NCI-H345 treated with DMSO at 0.1 percent for 48 hours (cell line): Measurements from ENCODE around the gene TCEAL3.
"Not testable (repeated sequence)": the region's sequence is repeated elsewhere in the genome, so short reads cannot be mapped to it uniquely, and the experiment has no call there.

Source experiments
- DNase-seq: peaks from one replicate; lab custom pipeline; 2025; ENCODE audit not compliant: unreplicated experiment; lab: John Stamatoyannopoulos, UW

The TCEAL3 gene

GRCh38 chrX:103624111-103624510 lies 16.3 kb downstream of the TCEAL3 start:
- DNase-seq, result no peak

- no peak for DNase-seq
Observed at GRCh38 chrX:103626855-103627254, 19.1 kb downstream of the TCEAL3 start.

- peak; percentile 31 for DNase-seq
Observed at GRCh38 chrX:103628386-103629317, 20.9 kb downstream of the TCEAL3 start, which contains the start of gene TCEAL1. Gene TCEAL1, plus strand, starts transcription at chrX:103628975. Its CDS starts 942 bp downstream, at chrX:103629917.

- peak; percentile 46 for DNase-seq
Observed at GRCh38 chrX:103629318-103630170, 21.8 kb downstream of the TCEAL3 start.

DNA sequence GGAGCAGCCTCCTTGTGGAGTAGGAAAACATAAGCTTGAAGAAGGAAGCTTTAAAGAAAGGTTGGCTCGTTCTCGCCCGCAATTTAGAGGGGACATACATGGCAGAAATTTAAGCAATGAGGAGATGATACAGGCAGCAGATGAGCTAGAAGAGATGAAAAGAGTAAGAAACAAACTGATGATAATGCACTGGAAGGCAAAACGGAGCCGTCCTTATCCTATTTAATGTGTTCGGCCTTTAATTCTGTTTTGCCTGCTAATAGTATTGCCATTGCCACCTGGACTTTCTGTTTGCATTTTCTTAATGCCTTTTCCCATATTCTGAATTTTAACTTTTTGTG lies 22.4 kb downstream of the TCEAL3 start:
- DNase-seq, result no peak

DNA sequence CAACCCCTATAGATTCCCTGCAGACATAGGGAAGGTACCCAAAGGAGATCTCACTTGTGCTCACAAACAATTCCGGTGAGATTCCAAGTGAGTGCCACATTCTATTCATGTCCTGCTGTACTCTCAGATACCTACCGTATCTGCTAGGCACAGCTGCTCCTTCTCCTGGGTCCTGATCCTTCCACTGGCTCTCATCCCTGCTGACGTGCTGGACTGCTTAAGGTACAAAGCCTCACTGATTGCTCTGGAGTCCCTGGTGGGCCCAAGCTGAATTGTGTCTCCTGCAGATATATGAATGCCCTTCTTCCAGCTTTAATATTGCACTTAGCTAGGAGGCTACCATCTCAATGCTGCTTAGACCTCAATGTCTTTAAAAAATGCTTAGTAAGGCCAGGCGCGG lies 23.4 kb downstream of the TCEAL3 start:
- DNase-seq, result no peak

GRCh38 chrX:103635436-103635835 lies 27.7 kb downstream of the TCEAL3 start:
- DNase-seq, result no peak

DNA sequence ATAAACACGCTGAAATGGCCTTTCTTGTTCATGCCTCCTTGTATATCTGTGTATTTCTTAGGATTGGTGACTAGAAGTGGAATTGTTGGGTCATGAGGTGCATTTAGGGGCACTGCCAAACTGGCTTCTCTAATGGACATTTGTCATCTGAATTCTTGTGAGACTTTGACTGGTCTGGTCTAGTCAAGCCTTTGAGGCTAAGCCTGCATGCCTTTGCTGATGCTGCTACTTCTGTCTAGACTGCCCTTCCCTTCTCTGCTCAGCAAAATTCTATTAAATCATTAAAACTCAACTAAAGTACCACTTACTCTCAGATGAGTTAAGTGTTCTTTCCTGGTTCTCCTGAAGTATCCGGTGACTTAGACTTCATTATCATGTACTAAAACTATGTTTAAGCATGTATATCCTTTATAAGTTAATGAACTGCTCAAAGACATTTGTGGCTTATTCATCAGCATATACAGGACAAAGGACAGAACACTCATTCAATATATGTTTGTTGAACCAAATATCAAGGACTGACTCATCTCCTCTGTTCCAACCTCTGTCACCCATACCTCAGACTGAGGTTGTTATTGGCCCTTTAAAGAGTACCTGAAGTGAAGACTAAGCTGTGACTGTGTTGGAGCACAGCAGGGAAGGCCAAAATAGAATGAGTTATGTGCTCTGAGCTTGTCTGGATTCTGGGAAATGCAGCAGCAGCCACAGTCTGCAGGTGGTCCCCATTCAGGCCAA lies 30.0 kb downstream of the TCEAL3 start:
- no peak for DNase-seq

- DNase-seq, result not testable (repeated sequence)
Observed at GRCh38 chrX:103638479-103639346, 30.9 kb downstream of the TCEAL3 start.

- DNase-seq, result no peak
Observed at GRCh38 chrX:103640401-103641155, 32.8 kb downstream of the TCEAL3 start.

- DNase-seq, result no peak
Observed at GRCh38 chrX:103644125-103644524, 36.4 kb downstream of the TCEAL3 start.

- DNase-seq, result no peak
Observed at GRCh38 chrX:103647630-103648029, 39.9 kb downstream of the TCEAL3 start.

DNA sequence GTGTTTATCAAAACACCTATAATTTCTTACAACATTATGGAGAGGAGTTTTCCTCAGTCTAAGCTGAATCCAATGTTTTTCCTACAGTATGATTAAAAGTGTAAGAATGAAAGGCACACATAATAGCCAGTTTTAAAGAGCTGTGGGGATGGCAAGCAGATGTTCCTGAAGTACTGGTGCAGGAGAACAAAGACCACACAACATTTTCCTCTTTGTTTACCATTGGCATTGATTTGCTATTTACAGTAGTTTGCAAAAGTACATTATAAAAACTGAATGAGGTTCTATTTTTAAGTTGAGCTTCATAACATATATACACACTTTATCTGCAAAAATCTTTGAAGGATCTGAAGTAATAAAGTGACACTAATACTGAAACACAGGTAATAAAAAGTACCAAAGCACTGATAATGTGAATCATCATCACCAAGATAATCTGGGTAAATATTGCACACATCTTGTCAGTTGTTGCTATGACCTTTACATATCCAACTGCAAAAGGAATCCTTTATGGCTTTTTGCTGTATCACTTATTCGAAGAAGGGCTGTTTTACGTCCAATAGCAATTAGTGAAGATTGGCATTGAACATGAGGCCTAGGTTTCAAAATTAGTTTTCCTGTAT lies 43.5 kb downstream of the TCEAL3 start:
- DNase-seq, result peak; percentile 10

DNA sequence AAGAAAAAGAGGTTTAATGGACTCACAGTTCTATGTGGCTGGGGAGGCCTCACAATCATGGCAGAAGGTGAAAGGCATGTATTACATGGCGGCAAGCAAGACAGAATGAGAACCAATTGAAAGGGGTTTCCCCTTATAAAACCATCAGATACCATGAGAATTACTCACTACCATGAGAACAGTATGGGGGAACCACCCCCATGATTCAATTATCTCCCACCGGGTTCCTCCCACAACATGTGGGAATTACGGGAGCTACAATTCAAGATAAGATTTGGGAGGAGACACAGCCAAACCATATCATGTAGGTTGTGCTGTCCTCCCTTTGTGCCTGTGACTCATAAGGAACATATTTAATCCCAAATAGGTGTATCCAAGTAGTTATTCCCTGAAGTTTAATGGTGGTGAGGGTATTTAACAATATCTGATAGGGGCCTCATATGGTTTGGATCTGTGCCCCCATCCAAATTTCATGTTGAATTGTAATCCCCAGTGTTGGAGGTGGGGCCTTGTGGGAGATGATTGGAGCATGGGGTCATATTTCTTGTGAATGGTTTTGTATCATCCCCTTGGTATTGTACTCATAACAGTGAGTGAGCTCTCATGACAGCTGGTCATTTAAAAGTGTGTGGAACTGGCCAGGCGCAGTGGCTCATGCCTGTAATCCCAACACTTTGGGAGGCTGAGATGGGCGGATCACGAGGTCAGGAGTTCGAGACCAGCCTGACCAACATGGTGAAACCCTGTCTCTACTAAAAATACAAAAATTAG lies 47.7 kb downstream of the TCEAL3 start:
- not testable (repeated sequence) for DNase-seq

DNA sequence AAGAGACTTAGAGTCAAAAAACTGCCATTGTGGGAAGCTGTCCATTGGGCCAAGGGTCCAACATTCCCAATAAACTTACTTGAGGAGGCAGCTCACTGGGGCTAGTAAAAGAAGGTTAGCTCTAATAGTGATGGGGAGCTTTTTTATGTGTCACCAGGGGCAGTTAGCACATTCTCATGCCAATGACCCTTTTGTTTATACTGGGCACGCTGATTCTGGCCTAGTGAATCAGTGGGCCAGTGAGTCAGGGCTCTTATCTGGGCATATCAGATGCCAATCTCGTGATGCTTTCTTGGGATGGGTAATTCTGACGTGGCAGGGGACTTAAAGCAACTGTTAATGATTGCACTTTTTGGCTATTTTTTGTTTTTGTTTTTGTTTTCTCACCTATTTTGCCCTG lies 48.9 kb downstream of the TCEAL3 start:
- DNase-seq, result no peak

- not testable (repeated sequence) for DNase-seq
Observed at GRCh38 chrX:103657066-103657465, 49.3 kb downstream of the TCEAL3 start.

- DNase-seq, result no peak
Observed at GRCh38 chrX:103658681-103659433, 51.1 kb downstream of the TCEAL3 start.

- not testable (repeated sequence) for DNase-seq
Observed at GRCh38 chrX:103659460-103659859, 51.7 kb downstream of the TCEAL3 start.
